Femur (tissue), 1 donor: Measurements from ENCODE around the gene FEM1C.

Experiments
- DNase-seq: peaks from one replicate; pipeline ENCODE4 v3.0.0-alpha.2; 2017

Gene FEM1C

DNA sequence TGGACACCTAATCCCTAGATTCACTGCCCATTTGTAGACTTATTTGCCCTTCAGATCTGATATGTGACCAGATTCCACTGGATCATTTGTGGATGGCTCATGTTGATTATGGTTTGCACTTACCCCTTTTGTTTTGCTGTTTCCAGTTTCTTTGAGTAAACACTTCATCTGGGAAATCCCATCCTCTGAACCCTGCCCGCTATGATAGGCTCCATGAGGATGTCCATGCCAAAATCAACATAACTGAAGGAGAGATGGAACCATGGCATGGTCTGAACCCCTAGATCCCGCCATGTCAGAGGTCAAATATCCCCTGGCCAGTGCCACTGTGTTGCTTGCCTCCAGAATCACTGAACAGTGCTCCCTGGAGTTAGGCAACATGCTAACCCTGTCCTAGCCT is 11.7 kb upstream of the FEM1C start:
- no peak for DNase-seq

DNA sequence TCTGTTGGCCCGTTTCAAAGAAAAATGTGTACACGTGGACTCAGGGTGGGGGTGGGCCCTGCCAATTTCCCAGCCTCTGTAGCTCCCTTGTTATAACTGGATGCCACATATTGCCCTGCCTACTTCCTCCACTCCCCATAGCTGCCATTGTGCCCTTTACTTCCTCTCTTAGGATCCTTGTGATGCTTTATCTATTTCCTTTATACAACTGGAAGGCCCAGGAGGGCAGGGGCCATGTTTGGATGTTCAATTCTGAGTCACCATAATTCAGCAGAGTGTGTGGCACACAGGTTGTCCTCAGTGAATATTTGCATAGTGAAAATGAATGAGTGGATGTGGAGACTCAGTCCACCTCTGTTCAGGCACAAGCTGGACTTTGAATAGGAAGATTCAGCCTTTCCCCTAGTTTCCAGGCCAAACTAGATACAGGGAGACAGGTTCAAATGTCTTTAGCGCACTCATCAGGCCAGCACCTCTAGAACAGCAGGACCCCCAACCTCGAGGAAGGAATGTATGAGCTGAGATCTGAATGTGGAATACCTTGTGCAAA is 10.6 kb upstream of the FEM1C start:
- no peak for DNase-seq

DNA sequence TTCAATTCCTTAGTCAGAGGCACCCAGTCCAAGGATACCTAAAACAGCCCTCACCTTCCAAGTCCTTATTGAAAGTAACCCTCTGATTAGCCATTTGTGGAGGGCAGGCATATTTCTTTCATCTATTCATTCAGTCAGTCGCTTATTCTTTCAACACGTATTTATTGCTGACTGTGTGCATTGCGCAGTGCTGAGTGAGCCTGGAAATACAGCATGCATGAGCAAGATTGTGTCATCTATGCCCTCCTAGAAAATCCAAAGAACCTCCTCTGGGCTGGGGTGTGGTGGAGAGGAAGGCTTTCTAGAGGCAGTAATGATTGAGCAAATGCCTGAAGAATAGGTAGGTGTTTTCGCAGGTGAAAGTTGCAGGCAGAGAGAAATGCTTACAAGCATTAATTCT is 8.5 kb upstream of the FEM1C start:
- no peak for DNase-seq

DNA sequence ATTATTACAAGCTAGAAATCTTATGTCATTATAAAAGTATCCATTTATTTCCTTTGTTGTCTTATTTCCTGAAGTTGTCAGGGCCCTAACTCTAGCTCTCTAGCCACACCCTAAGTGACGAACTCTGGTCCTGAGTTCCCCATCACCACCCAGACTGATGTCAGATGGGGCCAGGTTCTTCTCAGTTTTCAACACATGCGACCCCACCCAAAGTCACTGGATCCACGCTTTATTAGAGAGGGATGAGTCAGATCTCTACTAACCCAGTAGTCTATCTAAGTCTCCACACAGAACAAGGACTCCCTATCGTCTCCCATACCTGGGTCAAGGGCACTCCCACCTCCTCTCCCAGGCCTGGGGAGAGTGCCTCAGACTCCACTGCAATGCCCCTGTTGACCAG is 6.8 kb upstream of the FEM1C start:
- no peak for DNase-seq

DNA sequence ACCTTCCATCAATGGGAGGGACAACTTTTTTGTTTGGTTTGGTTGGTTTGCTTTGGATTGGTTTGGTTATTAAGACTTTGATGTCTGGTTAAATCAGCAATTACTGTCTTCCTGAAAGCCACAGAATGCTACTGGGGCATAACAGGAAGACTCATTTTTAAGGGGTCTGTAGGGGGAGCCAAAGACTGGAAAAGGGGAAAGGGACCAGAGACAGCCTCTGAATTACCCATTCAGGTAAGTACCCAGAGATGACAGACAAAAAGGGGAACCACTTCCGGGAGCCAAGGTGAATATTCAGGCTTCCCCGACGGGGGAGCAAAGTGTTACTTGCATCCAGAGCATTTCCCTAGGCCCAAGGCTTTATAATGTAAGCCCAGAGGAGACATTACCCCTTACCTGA is 4.6 kb upstream of the FEM1C start:
- no peak for DNase-seq

DNA sequence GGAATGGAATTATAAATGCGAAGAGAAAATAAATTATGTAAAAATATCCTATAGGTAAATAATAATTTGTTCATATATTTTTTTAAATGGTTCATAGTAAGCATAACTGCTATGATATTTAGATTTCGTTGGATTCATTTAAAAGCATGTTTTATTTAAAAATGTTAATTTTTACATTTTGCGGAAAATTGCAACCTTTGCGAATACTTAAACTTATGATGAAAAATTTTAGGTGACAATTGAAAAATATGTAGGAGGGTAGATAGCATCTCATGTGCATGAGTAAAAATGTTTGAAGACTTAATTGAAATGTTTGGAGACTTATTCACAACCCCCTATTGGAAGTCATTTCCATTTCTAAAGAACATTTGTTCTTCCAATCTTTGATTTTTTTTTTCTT is 4.1 kb upstream of the FEM1C start:
- no peak for DNase-seq

DNA sequence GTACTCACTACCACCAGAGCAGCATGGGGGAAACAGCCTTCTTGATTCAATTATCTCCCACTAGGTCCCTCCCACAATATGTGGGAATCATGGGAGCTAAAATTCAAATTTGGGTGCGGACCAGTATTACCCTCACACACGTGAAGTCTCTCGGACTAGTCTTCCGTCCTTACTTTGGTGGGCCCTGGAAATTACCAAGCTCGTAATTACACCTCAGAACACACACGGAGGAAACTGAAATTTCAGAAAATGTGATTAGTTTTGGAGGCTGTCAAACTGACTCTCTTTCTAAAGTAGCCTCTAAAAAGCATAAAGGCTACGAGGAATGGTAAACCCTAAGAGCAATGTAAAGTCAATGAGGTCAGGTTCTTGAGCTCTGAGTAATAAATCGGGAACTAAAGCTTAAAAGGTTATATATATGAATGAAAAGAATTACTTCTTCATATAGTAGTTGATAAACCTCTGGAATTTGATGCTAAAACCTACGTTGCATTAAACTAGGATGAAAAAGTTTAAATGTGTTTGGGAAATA is 842 bp upstream of the FEM1C start:
- DNase-seq: no peak

DNA sequence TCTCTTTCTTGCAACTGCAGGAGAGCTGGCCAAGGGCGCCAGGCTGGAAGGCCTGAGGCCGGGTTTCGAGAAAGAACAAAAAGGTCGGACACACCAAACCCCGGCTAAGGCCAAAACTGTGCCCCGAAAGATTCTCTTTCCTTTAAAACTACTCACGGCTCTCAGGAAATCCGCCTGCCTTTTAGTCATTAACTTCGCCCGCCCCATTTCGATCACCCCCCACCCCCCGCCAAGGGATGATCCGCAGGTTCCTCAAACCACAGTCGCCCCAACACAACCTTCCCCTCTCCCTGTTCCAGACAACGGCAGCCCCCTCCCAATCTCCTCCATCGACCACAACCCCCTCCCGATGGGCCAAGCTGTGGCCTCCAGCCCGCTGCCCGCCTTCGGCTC is 536 bp downstream of the FEM1C start:
- peak; percentile 73 for DNase-seq

DNA sequence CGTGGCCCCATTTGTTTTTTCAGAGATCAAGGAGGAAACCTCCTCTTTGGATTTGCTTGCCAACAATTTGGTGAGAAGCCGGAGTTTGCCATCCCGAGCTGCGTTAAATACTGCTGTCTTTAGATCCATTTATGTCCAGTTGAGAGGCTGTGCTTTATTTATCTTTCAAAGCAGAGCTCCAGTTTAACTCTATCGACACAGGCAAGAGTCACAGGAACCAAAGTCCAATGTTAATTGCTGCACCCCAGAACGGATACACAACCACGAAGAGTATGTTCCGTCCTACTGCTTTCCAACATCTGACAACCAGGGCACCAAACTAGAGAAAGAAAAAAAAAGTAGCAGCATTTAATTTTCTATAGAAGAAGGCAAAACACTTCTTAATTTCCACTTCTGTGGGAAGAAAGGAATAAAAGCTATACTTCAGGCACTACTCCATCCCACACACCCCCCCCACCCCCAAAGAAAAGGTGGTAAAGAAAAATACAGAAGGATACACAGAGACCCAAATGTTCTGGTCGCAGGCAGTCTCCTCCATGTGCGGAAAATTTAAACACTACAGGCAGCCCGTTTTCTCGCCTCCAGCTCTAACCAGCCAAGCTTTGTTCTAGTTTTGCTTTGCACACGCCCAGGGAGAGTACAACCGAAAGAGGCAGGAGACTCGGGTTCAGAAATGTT is 1.1 kb downstream of the FEM1C start:
- no peak for DNase-seq

DNA sequence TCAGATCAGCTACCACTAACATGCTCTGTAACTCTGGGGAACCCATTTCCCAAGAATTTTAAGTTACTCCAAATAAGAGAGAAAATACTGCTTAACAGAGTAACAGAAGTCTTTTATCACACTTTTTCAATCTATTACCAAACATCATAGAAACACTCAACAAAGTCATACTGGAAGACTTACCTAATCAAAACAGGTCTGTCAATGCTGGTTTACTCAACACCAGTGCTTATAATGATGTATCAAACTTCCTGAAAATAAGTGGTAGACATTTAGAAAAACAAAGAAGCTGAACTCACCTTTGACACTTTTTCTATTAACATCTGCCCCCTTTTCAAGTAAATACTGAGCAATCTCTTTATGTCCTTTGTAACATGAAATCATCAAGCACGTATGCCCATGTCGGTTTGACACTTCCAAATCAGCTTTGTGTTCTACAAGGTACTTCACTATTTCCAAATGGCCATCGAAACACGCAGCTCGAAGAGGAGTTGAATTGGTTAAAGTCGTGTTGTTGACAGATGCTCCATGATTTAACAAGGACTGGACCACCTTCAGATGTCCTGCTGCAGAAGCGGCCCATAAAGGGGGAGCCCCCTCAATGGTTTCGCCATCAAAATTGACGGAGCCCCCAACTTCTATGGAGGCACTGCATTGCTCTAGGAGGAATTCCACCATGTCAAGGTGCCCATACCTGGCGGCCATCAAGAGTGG is 1.8 kb downstream of the FEM1C start:
- DNase-seq: no peak

DNA sequence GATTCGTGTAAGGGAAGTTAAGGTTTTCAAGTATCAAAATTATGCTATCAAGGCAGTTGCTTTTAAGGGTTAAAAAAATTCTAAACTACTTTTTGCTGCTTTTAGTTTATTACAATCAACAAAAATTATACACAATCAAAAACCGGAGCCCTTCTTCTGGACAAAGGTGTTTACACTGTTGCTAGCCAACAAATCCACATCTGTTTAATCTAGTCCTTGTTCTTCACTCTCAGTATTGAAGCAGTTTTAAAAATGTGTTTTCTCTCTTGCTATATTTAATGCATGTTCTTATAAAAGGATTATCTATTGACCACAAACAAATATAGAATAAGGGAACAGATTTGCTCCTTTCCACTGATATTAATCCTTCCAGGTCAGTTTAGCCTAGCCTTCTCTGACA is 2.5 kb downstream of the FEM1C start:
- DNase-seq: no peak

DNA sequence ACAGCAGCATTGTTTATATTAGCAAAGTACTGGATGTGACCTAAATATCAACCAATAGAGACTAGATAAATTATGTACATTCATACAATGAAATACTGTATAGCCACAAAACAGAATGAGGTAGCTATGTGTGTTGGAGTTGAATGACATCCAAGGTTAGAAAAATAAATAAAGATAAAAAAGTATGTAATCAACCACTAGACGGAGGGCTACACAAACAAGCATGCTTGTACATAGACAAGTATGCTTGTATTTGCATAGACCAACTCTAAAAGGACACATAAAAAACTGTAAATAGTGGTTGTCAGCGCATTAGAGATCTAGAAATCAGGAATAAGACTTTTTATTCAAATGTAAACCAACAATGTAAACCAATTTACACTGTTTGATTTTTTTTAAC is 3.0 kb downstream of the FEM1C start:
- DNase-seq: no peak

DNA sequence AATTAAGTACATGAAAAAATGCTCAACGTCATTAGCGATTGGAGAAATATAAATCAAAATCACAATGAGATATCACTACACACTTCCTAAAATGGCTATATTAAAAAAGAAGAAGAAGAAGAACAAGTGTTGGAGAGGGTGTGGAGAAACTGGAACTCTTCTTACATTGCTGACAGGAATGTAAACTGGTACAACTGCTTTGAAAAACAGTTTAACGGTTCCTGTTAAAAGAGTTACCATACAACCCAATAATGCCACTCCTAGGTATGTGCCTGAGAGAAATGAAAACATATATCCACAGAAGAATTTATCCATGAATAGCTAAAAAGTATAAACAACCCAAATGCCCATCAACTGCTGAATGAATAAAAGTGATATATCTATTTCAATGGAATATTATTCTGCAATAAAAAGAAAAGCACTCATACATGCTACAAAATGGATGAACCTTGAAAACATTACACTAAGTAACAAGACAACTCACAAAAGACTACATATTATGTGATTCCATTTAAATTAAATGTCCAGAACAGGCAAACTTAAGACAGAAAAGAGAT is 9.0 kb downstream of the FEM1C start:
- no peak for DNase-seq

DNA sequence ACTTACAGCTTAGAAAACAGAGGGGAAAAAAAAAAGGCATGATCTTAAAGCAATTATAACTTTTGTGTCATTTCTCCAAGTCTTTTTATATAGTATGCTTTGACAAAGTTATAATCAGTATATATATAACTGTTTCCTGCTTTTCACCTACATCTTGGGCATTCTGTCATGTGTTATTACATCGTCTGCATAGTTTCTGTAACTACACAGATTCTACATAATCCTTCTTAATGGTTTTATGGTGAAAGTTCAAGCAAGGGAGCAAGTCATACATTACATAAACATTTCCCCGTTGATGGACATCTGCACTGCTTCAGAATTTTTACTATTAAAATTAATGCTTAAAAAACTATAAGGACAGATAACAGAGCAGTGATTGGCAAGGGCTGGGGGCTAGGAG is 12.1 kb downstream of the FEM1C start:
- DNase-seq: no peak

DNA sequence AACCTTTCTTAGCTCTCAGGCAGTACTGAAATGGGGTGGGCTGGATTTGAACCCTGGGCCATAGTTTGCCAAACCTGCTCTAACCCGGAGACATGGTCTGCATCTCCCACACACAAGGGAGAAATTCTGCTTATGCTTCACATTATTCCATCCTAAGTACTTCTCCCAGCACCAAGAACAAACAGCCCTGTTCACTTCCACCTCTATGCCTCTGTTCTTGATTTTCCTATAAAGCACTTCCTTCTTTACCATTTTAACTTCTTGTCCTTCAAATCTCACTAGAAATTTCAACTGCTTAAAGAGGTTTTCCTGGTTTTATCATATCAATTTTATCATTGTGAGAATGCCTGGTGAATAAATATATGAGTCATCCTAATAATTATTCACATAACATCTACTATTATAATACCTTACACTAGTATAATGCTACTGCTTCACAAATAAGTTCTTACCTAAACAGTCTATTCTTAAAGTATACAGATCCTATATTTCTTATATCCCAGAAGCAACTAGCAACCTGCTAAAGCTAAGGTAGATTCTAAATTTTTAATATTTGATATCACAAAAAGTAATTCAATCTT is 12.7 kb downstream of the FEM1C start:
- DNase-seq: no peak

DNA sequence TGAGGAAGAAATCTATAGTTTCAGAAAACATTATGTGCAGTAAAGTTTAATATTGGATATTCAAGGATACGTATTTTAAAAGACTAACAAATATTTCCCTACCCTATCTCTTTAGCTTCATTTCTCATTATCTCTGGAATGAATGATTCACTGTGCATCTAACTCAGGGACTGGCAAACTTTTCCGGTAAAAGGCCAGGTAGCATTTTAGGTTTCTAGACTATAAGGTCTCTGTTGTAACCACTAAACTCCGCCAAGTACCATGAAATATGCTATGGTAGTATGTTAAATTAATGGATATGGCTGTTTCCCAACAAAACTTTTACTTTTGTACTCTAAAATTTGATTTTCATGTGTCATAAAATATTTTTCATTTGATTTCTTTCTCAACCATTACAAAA is 13.2 kb downstream of the FEM1C start:
- no peak for DNase-seq

DNA sequence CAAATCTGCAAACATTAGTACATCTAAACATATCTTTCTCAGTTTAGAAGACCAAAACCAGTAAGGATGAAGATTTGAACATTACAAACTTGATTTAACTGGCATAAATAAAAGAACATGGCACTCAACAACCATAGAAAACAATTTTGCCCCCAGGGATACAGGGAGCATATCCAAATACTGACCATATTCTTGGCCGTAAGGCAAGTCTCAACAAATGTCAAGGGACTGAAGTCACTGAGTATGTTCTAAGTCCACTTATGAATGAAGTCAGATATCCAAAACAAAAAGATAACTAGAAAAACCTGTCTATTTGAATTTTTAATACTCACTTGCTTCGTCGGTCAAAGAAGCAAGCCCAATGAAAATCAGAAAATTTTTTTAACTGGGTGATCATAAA is 14.1 kb downstream of the FEM1C start:
- DNase-seq: no peak

DNA sequence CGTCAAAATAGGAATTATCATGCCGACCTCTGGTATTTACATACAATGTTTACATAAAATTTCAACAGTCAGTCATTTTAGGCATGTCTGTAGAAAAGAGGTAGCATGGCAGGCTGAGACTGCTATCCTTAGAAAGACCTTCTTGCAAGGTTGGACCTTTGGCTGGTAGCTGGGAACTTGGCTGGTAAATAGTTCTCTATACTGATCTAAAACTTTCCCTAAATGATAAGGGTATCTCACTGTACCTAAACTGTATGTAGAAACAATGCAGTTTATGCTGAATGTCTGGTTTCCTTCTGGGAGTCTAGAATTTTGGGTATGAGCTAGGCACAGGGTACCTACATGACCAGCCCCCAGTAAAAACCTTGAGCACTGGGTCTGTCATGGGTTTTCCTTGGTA is 18.0 kb downstream of the FEM1C start:
- DNase-seq: no peak

DNA sequence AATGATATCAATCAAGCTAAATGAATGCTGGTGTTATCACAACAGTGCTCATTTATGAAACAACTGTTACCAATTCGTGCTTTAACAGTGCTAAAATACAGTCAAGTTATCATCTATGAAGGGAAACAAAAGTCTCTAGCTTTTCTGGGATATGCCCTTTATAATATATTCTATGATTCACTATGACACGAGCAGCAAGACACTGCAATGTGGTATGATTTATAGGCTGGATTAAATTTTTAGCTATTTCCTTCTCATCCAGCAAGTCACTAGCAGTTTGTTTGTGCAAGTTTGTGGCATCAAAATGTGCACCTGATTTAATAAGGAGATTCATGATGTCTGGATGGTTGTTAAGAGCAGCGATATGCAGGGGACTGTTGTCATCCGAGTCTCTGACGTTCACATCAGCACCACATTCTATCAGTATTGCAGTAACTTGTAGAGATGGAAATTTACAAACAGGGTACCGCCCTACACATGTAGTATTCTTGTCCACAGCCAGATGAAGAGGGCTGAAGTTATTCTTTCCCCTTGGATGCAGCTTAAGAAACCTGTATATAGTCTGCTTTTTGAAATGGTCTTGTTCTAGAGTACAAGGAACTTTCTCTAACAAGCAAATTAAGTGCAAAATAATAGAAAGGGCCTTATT is 20.3 kb downstream of the FEM1C start:
- no peak for DNase-seq

DNA sequence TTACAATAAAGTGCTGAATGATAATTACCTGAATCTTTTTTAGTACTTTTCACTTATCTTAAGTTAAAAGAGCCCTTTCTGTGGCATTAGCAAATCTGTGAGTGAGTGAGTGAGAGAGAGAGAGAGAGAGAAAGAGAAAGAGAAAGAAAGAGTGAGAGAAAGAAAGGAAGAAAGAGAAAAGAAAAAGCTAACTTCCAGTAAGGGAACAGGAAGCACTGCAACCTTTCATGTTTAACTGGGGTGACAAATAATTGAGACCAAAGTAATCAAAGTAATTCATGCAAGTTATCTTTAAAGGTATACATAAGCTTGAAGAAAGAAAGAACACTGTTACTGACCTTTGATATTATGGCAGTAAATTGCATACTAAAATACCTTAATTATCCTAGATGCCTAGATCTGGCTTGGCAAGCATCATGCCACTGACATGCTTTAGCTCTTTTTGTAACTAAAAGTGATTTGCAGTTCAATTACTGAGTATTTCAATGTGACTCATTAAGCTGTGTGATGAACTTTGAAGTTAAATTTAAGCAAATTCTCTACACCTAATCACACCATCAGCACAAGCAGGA is 21.7 kb downstream of the FEM1C start:
- no peak for DNase-seq

DNA sequence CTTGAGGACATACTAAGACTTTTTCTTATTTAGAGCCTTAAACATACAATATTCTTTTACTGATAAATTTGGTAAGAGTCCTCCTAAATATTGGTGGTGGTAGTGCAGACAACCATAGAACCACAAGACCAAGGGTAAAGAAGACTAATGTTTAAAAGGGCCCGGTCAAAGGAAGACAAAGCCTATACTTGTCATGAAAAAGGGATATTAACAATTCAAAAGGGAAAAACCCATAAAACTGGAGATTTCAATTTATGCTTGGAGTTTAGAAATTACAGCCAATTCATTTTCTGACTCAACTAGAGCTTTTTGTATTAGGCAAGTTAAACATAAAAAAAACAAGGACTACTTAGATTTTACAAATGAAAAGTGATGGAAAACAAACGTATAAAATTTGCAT is 24.4 kb downstream of the FEM1C start:
- DNase-seq: no peak

DNA sequence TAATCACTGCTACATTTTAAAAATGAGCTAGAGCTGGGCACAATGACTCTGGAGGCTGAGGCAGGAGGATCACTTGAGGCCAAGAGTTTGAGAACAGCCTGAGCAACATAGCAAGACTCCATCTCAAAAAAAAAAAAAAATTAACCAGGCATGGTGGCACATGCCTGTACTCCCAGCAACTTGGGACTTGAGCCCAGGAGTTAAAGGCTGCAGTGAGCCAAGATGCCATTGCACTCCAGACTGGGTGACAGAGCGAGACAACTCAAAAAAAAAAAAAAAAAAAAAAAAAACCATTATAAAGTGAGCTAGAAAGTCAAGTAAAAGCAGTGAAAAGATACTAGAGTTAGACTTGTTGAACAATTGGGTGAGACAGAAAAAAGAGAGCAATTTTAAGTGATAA is 28.2 kb downstream of the FEM1C start:
- DNase-seq: no peak

DNA sequence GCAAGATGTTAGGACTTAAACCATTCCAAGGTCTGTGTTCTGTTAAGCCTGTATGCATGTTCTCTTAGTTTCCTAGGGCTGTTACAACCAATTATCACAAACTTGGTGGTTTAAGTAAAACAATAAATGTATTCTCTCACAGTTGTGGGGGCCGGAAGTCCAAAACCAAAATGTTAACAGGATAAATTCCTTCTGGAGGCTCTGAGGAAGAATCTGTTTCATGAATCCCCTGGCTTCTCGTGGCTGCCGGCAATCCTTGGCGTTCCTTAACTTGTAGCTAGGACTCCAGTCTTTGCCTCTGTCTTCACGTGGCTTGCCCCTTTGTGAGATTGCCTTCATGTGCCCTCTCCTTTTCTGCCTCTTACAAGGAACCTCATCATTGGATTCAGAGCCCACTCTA is 30.4 kb downstream of the FEM1C start:
- DNase-seq: no peak
